HEK293 (cell line): Measurements from ENCODE around the gene SPRTN.

Source experiments
- GLI4 ChIP-seq: fragments of 450-650 bp; formaldehyde crosslinking; IDR thresholded peaks from 2 replicates; pipeline ENCODE4 v1.5.1; 2016; ENCODE audit warnings: missing biosample characterization, missing genetic modification characterization
- GLIS1 ChIP-seq: fragments of 450-650 bp; formaldehyde crosslinking; IDR thresholded peaks from 2 replicates; pipeline ENCODE4 v1.5.1; 2016; ENCODE audit warnings: missing biosample characterization, missing genetic modification characterization
- OSR2 ChIP-seq: fragments of 450-650 bp; formaldehyde crosslinking; IDR thresholded peaks from 2 replicates; pipeline ENCODE4 v1.5.1; 2016; ENCODE audit warnings: missing biosample characterization, missing genetic modification characterization
- PRDM10 ChIP-seq: fragments of 450-650 bp; formaldehyde crosslinking; IDR thresholded peaks from 2 replicates; pipeline ENCODE4 v1.5.1; 2016; ENCODE audit warnings: missing biosample characterization, missing genetic modification characterization
- SP7 ChIP-seq: fragments of 450-650 bp; formaldehyde crosslinking; IDR thresholded peaks from 2 replicates; pipeline ENCODE4 v1.5.1; 2016; ENCODE audit warnings: missing biosample characterization, missing genetic modification characterization
- WT1 ChIP-seq: fragments of 450-650 bp; formaldehyde crosslinking; IDR thresholded peaks from 2 replicates; pipeline ENCODE4 v1.5.1; 2016; ENCODE audit warnings: missing biosample characterization, missing genetic modification characterization
- ZBTB48 ChIP-seq: fragments of 450-650 bp; formaldehyde crosslinking; IDR thresholded peaks from 2 replicates; pipeline ENCODE4 v1.5.1; 2016; ENCODE audit warnings: missing biosample characterization, missing genetic modification characterization
- ZFP69B ChIP-seq: fragments of 450-650 bp; formaldehyde crosslinking; IDR thresholded peaks from 2 replicates; pipeline ENCODE4 v1.5.1; 2016; ENCODE audit warnings: missing biosample characterization, missing genetic modification characterization
- ZIC2 ChIP-seq: fragments of 450-650 bp; formaldehyde crosslinking; IDR thresholded peaks from 2 replicates; pipeline ENCODE4 v1.5.1; 2016; ENCODE audit warnings: missing biosample characterization, missing genetic modification characterization
- ZNF23 ChIP-seq: fragments of 450-650 bp; formaldehyde crosslinking; IDR thresholded peaks from 2 replicates; pipeline ENCODE4 v1.5.1; 2016; ENCODE audit warnings: missing biosample characterization, missing genetic modification characterization, borderline replicate concordance
- ZNF280D ChIP-seq: fragments of 450-650 bp; formaldehyde crosslinking; IDR thresholded peaks from 2 replicates; pipeline ENCODE4 v1.5.1; 2016; ENCODE audit warnings: missing biosample characterization, missing genetic modification characterization
- ZNF341 ChIP-seq: fragments of 450-650 bp; formaldehyde crosslinking; IDR thresholded peaks from 2 replicates; pipeline ENCODE4; 2016; ENCODE audit warnings: low read depth, missing biosample characterization, missing genetic modification characterization
- ZNF423 ChIP-seq: fragments of 450-650 bp; formaldehyde crosslinking; IDR thresholded peaks from 2 replicates; pipeline ENCODE4 v1.5.1; 2016; ENCODE audit warnings: missing biosample characterization, missing genetic modification characterization
- ZNF521 ChIP-seq: fragments of 450-650 bp; formaldehyde crosslinking; IDR thresholded peaks from 2 replicates; pipeline ENCODE4 v1.5.1; 2017; ENCODE audit warnings: missing biosample characterization, mild to moderate bottlenecking, missing genetic modification characterization
- ZNF624 ChIP-seq: fragments of 450-650 bp; formaldehyde crosslinking; IDR thresholded peaks from 2 replicates; pipeline ENCODE4 v1.5.1; 2017; ENCODE audit warnings: missing biosample characterization, missing genetic modification characterization
- ZNF692 ChIP-seq: fragments of 450-650 bp; formaldehyde crosslinking; IDR thresholded peaks from 2 replicates; pipeline ENCODE4 v1.5.1; 2016; ENCODE audit warnings: missing biosample characterization, missing genetic modification characterization
- ZNF701 ChIP-seq: fragments of 450-650 bp; formaldehyde crosslinking; IDR thresholded peaks from 2 replicates; pipeline ENCODE4 v1.5.1; 2016; ENCODE audit warnings: missing biosample characterization, missing genetic modification characterization
- ZNF776 ChIP-seq: fragments of 450-650 bp; formaldehyde crosslinking; IDR thresholded peaks from 2 replicates; pipeline ENCODE4 v1.5.0; 2017; ENCODE audit warnings: missing biosample characterization, missing genetic modification characterization, borderline replicate concordance
- ZNF791 ChIP-seq: fragments of 450-650 bp; formaldehyde crosslinking; IDR thresholded peaks from 2 replicates; pipeline ENCODE4 v1.5.1; 2016; ENCODE audit warnings: missing biosample characterization, missing genetic modification characterization
- ZSCAN30 ChIP-seq: fragments of 450-650 bp; IDR thresholded peaks from 2 replicates; pipeline ENCODE4 v1.5.1; 2018; ENCODE audit warnings: missing biosample characterization, mild to moderate bottlenecking, missing genetic modification characterization, moderate library complexity
- TF ChIP-seq, protein P1 (sequence below): fragments of 450-650 bp; formaldehyde crosslinking; IDR thresholded peaks from 2 replicates; pipeline ENCODE4 v1.5.1; 2017; ENCODE audit warnings: missing biosample characterization, missing genetic modification characterization
- TF ChIP-seq, protein P2 (sequence below): fragments of 450-650 bp; formaldehyde crosslinking; IDR thresholded peaks from 2 replicates; pipeline ENCODE4 v1.5.1; 2016; ENCODE audit warnings: missing biosample characterization, missing genetic modification characterization
- TF ChIP-seq, protein P3 (sequence below): fragments of 450-650 bp; formaldehyde crosslinking; conservative IDR thresholded peaks from 2 replicates; pipeline ENCODE4 v1.5.1; 2016; ENCODE audit warnings: low read depth, missing biosample characterization, missing genetic modification characterization
- TF ChIP-seq, protein P4 (sequence below): fragments of 450-650 bp; formaldehyde crosslinking; IDR thresholded peaks from 2 replicates; pipeline ENCODE4 v1.5.1; 2016; ENCODE audit warnings: missing biosample characterization, missing genetic modification characterization

Gene SPRTN

GRCh38 chr1:231315887-231316286 lies 22.2 kb upstream of the SPRTN start (continued):
- no peak for TF ChIP-seq ZNF280D (tag by site-specific recombination)
- TF ChIP-seq ZNF776 (tag by site-specific recombination), result peak; percentile 18; the same call in 1 of the 2 replicates
- TF ChIP-seq ZNF423 (tag by site-specific recombination), result peak; percentile 77
- TF ChIP-seq ZFP69B (tag by site-specific recombination), result 0 out of 2 replicates have a peak, but pooled peaks have one; percentile 33
- TF ChIP-seq ZNF791 (tag by site-specific recombination), result no peak
- TF ChIP-seq ZNF23 (tag by site-specific recombination), result no peak
- peak; percentile 32; the same call in 1 of the 2 replicates for TF ChIP-seq ZSCAN30 (tag by site-specific recombination)
- TF ChIP-seq, protein P1, sequence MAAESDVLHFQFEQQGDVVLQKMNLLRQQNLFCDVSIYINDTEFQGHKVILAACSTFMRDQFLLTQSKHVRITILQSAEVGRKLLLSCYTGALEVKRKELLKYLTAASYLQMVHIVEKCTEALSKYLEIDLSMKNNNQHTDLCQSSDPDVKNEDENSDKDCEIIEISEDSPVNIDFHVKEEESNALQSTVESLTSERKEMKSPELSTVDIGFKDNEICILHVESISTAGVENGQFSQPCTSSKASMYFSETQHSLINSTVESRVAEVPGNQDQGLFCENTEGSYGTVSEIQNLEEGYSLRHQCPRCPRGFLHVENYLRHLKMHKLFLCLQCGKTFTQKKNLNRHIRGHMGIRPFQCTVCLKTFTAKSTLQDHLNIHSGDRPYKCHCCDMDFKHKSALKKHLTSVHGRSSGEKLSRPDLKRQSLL, result peak; percentile 43; the same call in 1 of the 2 replicates
- peak; percentile 49 for TF ChIP-seq OSR2 (tag by site-specific recombination)
- TF ChIP-seq, protein P2, sequence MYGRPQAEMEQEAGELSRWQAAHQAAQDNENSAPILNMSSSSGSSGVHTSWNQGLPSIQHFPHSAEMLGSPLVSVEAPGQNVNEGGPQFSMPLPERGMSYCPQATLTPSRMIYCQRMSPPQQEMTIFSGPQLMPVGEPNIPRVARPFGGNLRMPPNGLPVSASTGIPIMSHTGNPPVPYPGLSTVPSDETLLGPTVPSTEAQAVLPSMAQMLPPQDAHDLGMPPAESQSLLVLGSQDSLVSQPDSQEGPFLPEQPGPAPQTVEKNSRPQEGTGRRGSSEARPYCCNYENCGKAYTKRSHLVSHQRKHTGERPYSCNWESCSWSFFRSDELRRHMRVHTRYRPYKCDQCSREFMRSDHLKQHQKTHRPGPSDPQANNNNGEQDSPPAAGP, result 0 out of 2 replicates have a peak, but pooled peaks have one; percentile 24
- TF ChIP-seq SP7 (tag by site-specific recombination), result peak; percentile 38; the same call in 1 of the 2 replicates
- TF ChIP-seq ZIC2 (tag by site-specific recombination), result peak; percentile 53
- no peak for TF ChIP-seq ZNF521
- TF ChIP-seq WT1 (tag by site-specific recombination), result peak; percentile 36; the same call in 1 of the 2 replicates
- TF ChIP-seq ZNF692 (tag by site-specific recombination), result 0 out of 2 replicates have a peak, but pooled peaks have one; percentile 40
- no peak for TF ChIP-seq ZNF624
- TF ChIP-seq GLIS1, result peak; percentile 60
- TF ChIP-seq GLI4 (tag by site-specific recombination), result 0 out of 2 replicates have a peak, but pooled peaks have one; percentile 14
- TF ChIP-seq ZBTB48 (tag by site-specific recombination), result peak; percentile 51
- no peak for TF ChIP-seq ZNF341
- TF ChIP-seq, protein P3, sequence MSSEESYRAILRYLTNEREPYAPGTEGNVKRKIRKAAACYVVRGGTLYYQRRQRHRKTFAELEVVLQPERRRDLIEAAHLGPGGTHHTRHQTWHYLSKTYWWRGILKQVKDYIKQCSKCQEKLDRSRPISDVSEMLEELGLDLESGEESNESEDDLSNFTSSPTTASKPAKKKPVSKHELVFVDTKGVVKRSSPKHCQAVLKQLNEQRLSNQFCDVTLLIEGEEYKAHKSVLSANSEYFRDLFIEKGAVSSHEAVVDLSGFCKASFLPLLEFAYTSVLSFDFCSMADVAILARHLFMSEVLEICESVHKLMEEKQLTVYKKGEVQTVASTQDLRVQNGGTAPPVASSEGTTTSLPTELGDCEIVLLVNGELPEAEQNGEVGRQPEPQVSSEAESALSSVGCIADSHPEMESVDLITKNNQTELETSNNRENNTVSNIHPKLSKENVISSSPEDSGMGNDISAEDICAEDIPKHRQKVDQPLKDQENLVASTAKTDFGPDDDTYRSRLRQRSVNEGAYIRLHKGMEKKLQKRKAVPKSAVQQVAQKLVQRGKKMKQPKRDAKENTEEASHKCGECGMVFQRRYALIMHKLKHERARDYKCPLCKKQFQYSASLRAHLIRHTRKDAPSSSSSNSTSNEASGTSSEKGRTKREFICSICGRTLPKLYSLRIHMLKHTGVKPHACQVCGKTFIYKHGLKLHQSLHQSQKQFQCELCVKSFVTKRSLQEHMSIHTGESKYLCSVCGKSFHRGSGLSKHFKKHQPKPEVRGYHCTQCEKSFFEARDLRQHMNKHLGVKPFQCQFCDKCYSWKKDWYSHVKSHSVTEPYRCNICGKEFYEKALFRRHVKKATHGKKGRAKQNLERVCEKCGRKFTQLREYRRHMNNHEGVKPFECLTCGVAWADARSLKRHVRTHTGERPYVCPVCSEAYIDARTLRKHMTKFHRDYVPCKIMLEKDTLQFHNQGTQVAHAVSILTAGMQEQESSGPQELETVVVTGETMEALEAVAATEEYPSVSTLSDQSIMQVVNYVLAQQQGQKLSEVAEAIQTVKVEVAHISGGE (tag by site-specific recombination), result no peak
- TF ChIP-seq, protein P4, sequence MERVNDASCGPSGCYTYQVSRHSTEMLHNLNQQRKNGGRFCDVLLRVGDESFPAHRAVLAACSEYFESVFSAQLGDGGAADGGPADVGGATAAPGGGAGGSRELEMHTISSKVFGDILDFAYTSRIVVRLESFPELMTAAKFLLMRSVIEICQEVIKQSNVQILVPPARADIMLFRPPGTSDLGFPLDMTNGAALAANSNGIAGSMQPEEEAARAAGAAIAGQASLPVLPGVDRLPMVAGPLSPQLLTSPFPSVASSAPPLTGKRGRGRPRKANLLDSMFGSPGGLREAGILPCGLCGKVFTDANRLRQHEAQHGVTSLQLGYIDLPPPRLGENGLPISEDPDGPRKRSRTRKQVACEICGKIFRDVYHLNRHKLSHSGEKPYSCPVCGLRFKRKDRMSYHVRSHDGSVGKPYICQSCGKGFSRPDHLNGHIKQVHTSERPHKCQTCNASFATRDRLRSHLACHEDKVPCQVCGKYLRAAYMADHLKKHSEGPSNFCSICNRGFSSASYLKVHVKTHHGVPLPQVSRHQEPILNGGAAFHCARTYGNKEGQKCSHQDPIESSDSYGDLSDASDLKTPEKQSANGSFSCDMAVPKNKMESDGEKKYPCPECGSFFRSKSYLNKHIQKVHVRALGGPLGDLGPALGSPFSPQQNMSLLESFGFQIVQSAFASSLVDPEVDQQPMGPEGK (tag by site-specific recombination), result peak; percentile 50; the same call in 1 of the 2 replicates
- TF ChIP-seq ZNF701 (tag by site-specific recombination), result no peak
- TF ChIP-seq PRDM10 (tag by site-specific recombination), result peak; percentile 48
